ENCODE data around the gene PACSIN3. TPM values are rescaled to one million over a fixed set of nuclear protein-coding genes. Genes with fewer than 3 reads are reported as not detected.
"Not testable (repeated sequence)": the region's sequence is repeated elsewhere in the genome, so short reads cannot be mapped to it uniquely, and the experiment has no call there.

PACSIN3 gene
- total RNA-seq, 1 experiment from 2014 or later: 31.9 TPM

GRCh38 chr11:47202576-47202975 is 16.3 kb upstream of the PACSIN3 start:
- no peak for DNase-seq (ENCODE audit: low read depth)
- in situ Hi-C loops (cut with HindIII; ENCODE audit: low pct_unique_long_range_greater_than_20kb, low sequenced_read_pairs): no loop called here

DNA sequence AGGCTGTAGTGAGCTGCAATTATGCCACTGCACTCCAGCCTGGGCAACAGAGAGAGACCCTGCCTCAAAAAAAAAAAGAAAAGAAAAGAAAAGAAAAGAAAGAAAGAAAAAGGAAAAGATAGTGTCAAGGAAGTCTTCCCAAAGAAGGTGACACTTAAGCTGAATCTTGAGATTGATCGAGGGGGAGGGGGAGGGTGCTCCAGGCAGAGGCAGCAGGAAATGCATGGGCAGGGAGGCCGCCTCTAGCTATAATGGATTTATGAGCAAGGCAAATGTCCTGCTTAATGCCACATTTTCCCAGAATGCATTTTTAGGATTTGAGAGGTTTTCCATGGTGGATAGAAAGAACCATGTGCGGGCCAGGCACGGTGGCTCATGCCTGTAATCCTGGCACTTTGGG is 14.8 kb upstream of the PACSIN3 start:
- DNase-seq (ENCODE audit: low read depth): no peak
- in situ Hi-C loops (cut with HindIII; ENCODE audit: low pct_unique_long_range_greater_than_20kb, low sequenced_read_pairs): no loop called here

DNA sequence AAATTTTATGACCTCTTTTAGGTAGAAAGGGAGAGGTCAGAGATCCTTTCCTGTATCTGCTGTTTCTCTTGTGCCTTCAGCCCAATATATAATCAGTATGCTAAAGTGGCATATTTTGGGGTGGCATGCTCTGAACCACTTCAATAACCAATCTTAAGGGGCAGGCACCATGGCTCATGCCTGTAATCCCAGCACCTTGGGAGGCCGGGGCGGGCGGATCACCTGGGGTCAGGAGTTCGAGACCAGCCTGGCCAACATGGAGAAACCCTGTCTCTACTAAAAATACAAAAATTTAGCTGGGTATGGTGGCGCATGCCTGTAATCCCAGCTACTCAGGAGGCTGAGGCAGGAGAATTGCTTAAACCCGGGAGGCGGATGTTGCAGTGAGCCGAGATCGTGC is 11.9 kb upstream of the PACSIN3 start:
- DNase-seq (ENCODE audit: low read depth); in situ Hi-C loops (cut with HindIII; ENCODE audit: low pct_unique_long_range_greater_than_20kb, low sequenced_read_pairs): not testable (repeated sequence)

GRCh38 chr11:47192111-47192510 is 5.9 kb upstream of the PACSIN3 start:
- in situ Hi-C loops (cut with HindIII; ENCODE audit: low pct_unique_long_range_greater_than_20kb, low sequenced_read_pairs): no loop called here

GRCh38 chr11:47191137-47191536 is 4.9 kb upstream of the PACSIN3 start:
- DNase-seq (ENCODE audit: low read depth); in situ Hi-C loops (cut with HindIII; ENCODE audit: low pct_unique_long_range_greater_than_20kb, low sequenced_read_pairs): not testable (repeated sequence)

More at GRCh38 chr11:47192111-47192510, 5.9 kb upstream of the PACSIN3 start:
- no peak for DNase-seq (ENCODE audit: low read depth)

GRCh38 chr11:47189100-47189834 is 3.0 kb upstream of the PACSIN3 start:
- DNase-seq (ENCODE audit: low read depth): peak; percentile 89
- in situ Hi-C loops (cut with HindIII; ENCODE audit: low pct_unique_long_range_greater_than_20kb, low sequenced_read_pairs): no loop called here

GRCh38 chr11:47188259-47188658 is 2.0 kb upstream of the PACSIN3 start:
- DNase-seq (ENCODE audit: low read depth): no peak
- in situ Hi-C loops (cut with HindIII; ENCODE audit: low pct_unique_long_range_greater_than_20kb, low sequenced_read_pairs): no loop called here

- in situ Hi-C loops (cut with HindIII; ENCODE audit: low pct_unique_long_range_greater_than_20kb, low sequenced_read_pairs): no loop called here
Observed at GRCh38 chr11:47187723-47188122, 1.5 kb upstream of the PACSIN3 start.

DNA sequence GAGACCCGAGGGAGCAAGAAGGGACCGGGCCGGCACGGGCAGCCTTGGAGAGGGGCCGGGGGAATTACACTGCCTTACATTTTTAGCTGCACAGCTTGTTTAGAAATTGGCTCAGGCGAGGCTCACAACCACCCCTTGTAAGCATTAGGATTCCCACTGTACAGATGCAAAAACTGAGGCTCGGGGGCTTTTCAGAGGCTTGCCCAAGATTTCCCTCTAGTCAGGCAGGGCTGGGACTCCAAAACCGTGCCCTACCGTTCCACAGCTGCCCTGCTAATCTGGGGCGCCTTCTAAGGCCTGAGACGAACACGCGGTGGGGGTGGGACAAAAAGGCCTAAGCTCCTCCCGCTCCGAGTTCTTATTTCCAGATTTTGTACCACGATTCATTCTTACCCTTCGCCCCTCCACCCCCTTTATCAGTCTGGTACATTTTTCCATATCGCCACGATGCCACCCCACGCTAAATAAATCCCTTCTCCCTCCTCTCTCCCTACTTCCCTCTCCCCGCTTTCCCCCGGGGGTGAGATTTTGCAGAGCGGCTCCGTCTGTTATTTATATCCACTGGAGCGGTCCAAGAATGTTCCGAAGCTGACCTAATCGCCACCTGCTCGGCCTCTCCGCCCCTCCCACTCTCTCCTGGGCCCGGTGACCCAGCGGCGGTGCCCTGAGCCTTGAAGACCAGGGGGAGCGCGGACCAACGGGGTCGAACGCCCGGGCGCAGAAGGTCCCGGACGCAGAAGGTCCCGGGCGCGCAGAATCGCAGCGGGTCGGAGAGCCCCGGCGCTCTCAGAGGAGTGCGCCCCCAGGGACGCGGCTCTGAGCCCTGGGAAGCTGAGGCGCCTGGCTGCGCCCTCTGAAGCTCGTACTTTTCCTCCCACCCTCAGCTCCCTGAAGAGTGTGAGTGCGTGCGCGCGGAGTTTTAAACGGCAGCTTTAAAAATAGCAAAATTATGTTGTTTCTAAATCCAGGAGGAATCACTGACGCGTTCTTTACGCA is 764 bp upstream of the PACSIN3 start:
- DNase-seq (ENCODE audit: low read depth): no peak
- in situ Hi-C loops (cut with HindIII; ENCODE audit: low pct_unique_long_range_greater_than_20kb, low sequenced_read_pairs): no loop called here

More at GRCh38 chr11:47187723-47188122, 1.5 kb upstream of the PACSIN3 start:
- DNase-seq (ENCODE audit: low read depth): no peak

DNA sequence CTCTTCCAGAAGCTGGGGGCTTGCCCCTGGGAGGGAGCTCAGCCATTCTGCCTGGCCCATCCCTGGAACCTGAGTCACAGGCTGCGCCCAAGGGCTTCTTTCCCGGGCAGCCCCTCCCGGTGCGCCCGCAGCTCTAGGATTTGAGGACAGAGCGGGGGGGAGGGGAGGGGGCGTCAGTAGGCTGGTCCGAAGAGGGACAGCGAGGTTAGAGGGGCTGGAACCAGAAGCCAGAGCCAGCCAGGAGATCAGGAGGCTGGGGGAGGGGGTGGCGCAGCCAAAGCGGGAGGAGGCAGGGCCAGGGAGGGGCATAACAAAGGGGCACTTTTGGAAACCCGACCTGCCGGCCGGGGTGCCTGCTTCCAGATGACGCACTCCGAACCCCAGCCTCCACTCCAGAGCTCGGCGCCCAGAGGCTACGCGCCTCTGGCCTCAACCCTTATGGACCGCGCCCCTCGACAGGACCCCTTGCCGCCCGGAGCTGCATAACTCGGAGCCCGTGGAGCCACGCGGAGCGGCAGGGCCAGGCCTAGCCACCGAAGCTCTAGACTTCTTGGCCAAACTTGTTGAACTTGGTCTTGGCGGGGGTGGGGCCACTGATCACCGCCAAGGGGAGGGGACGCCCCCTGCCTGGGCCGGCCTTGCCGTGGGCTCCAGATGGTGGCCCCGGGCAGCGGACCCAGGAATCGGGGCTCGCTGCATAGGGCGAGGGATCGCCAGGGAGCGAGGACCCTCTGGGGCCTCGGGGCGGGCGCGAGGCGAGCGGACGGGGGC is 744 bp downstream of the PACSIN3 start:
- in situ Hi-C loops (cut with HindIII; ENCODE audit: low pct_unique_long_range_greater_than_20kb, low sequenced_read_pairs): no loop called here
- no peak for DNase-seq (ENCODE audit: low read depth)

GRCh38 chr11:47184711-47185304 is 1.4 kb downstream of the PACSIN3 start:
- DNase-seq (ENCODE audit: low read depth): no peak
- in situ Hi-C loops (cut with HindIII; ENCODE audit: low pct_unique_long_range_greater_than_20kb, low sequenced_read_pairs): no loop called here

DNA sequence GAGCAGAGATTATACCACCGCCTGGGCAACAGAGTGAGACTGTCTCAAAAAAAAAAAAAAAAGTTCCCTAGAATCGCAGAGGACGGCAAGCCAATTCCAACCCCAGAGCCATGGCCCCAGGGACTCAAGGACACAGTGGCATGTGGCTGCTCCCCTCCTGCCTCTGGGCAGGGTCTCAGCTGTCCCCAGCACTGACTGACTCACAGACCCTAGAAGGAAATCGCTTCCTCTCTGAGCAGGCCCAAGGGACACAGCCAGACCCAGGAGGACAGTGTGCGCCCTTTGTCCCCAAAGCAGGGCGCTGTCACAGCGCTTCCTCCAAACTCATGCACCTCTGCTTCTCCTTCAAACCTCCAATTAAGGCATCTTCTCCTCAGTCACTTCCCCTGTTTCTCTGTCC is 2.3 kb downstream of the PACSIN3 start:
- DNase-seq (ENCODE audit: low read depth): no peak
- in situ Hi-C loops (cut with HindIII; ENCODE audit: low pct_unique_long_range_greater_than_20kb, low sequenced_read_pairs): no loop called here

DNA sequence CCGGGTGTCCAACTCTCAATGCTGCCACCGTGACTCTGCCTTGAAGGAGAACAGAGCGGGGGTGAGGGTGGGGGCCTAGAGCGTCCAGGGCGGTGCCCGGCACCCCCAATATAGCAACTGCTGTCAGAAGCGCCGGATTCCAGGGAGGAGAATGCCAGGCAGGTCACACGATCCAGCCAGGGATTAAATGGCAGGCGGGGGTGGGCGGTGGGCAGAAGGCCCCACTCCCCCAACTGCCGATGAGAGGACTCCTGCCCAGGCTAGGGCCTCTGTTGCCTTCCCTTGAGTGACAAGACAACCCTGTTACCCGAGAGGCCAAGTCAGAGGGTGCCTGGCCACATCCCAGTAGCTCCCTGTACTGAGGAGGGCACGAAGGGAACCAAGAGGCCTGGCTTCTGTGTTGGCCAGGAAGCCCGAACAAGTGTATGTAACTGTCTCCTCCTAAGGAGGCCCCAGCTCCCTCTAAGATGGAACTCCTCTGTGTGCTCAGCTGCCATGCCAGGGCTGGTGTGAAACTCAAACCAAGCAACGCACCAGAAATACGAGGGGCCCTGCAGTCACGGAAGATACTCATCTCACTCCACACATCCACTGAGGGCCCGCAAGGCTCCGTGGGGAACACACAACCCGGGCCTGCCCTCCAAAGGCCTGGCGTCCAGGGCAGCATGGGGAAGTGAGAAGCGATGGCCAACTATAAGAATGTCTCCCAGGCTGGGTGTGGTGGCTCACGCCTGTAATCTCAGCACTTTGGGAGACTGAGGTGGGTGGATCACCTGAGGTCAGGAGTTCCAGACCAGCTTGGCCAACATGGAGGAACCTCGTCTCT is 3.0 kb downstream of the PACSIN3 start:
- in situ Hi-C loops (cut with HindIII; ENCODE audit: low pct_unique_long_range_greater_than_20kb, low sequenced_read_pairs): no loop called here

DNA sequence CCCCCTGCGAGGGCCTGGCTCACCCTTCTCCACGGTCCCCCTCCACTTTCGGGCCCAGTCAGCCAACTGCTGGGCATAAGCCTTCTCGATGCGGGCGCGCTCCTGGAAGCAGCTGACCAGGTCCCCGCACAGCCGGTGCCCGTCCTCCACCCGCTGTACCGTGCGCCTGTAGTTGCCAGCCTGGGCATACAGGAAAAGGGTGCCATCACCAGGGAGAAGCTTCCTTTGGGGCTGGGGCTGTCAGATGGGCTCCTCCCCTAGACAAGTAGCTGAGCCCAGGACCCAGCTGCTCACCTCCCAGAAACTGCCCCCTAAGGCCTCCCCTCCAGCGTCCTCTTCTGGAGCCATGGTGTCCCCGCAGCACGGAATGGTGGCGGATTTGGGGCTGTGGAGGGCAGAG is 3.9 kb downstream of the PACSIN3 start:
- DNase-seq (ENCODE audit: low read depth): no peak
- in situ Hi-C loops (cut with HindIII; ENCODE audit: low pct_unique_long_range_greater_than_20kb, low sequenced_read_pairs): no loop called here

More for the DNA sequence above, 3.0 kb downstream of the PACSIN3 start:
- DNase-seq (ENCODE audit: low read depth): no peak

- in situ Hi-C loops (cut with HindIII; ENCODE audit: low pct_unique_long_range_greater_than_20kb, low sequenced_read_pairs): no loop called here
- DNase-seq (ENCODE audit: low read depth): no peak
Observed at GRCh38 chr11:47181271-47181670, 5.0 kb downstream of the PACSIN3 start.

- in situ Hi-C loops (cut with HindIII; ENCODE audit: low pct_unique_long_range_greater_than_20kb, low sequenced_read_pairs): no loop called here
- no peak for DNase-seq (ENCODE audit: low read depth)
Observed at GRCh38 chr11:47180006-47180787, 6.0 kb downstream of the PACSIN3 start.

- no peak for DNase-seq (ENCODE audit: low read depth)
- in situ Hi-C loops (cut with HindIII; ENCODE audit: low pct_unique_long_range_greater_than_20kb, low sequenced_read_pairs): no loop called here
Observed at GRCh38 chr11:47179655-47179991, 6.6 kb downstream of the PACSIN3 start.
